C4-2B (cell line): Measurements from ENCODE around the gene RNH1.

Source experiments
- CTCF ChIP-seq: fragments of 450-650 bp; conservative IDR thresholded peaks from 2 replicates; pipeline ENCODE4 v1.5.1; 2017; ENCODE audit warnings: mild to moderate bottlenecking
- ZFX ChIP-seq: fragments of 450-650 bp; IDR thresholded peaks from 2 replicates; pipeline ENCODE4 v1.6.1; 2017

DNA sequence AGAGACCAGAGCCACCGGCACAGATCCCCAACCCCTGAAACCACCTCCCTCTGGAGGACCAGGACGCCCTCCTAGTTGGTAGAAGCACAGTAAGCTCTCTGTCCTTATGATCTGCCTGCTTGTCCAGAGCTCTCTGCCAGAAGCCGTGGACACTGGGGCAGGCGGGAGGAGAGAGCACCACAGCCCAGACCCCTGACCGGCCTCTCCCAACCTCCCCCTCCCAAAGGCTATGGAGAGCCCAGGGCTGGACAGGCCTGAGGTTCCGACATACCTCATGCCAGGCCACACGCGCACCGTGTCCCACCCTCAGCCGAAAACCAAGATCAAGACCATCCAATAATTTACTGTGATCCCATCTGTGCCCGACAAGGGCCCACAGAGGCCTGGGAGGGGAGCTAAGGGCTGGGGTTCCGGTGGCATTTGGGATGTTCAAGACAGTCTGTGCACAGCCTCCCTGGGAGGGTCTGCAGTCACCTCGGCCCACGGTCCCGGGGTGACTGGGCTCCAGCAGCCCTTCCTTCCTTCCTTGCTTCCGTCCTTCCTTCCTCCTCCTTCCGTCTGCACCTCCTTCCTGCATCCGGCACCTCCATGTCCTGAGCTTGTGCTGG lies 25.0 kb upstream of the RNH1 start:
- TF ChIP-seq CTCF: no peak
- TF ChIP-seq ZFX: no peak
